ENCODE results near the gene ATRAID. TPM values are rescaled to one million over a fixed set of nuclear protein-coding genes. Genes with fewer than 3 reads are reported as not detected.

The ATRAID gene
- total RNA-seq, 3 donors from 2014 or later, result 82.0 to 88.8 (median 85.2) TPM

DNA sequence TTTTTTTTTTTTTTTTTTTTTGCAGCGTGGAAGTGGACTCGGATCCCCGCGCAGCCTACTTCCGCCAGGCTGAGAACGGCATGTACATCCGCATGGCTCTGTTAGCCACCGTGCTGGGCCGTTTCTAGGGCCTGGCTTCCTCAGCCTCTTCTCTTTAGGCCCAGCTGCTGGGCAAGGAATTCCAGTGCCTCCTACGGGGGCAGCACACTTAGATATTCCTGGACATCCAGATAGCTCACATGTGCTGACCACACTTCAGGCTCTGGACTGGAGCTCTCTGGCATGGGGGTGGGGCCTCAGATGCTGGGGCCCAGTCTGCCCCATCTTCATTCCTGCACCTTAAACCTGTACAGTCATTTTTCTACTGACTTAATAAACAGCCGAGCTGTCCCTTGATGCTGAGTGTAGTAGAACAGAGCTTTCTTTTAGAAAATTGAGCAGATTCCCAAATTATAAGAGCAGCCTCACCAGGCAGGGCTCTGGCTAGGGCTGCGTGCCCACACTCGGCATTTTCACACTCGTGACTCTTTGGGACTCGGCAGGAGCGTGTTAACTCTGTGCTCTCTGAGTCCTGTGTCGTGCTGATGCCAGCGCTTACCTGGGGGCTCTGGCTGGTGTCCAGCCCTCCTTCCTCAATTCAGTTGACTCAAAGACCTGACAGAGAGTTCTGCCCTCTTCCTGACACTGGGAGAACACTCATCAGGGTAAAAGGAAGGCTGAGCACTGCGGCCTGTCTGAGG lies 31.7 kb downstream of the ATRAID start:
- TF ChIP-seq, protein P1, sequence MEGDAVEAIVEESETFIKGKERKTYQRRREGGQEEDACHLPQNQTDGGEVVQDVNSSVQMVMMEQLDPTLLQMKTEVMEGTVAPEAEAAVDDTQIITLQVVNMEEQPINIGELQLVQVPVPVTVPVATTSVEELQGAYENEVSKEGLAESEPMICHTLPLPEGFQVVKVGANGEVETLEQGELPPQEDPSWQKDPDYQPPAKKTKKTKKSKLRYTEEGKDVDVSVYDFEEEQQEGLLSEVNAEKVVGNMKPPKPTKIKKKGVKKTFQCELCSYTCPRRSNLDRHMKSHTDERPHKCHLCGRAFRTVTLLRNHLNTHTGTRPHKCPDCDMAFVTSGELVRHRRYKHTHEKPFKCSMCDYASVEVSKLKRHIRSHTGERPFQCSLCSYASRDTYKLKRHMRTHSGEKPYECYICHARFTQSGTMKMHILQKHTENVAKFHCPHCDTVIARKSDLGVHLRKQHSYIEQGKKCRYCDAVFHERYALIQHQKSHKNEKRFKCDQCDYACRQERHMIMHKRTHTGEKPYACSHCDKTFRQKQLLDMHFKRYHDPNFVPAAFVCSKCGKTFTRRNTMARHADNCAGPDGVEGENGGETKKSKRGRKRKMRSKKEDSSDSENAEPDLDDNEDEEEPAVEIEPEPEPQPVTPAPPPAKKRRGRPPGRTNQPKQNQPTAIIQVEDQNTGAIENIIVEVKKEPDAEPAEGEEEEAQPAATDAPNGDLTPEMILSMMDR (IDR thresholded peaks at IDR 0.05), result no peak
- no peak for ATAC-seq
- DNase-seq, result no peak
- intact Hi-C loops (cut with DNase I, micrococcal nuclease), result no loop called here
- Histone ChIP-seq H3K4me3 (no peak overlapping the region), H3K36me3 (ENCODE audit: low read depth) (no peaks in the 10 kb centered on the region), H3K9me3 (no peaks in the 10 kb centered on the region), H3K4me1 (ENCODE audit: low read depth) (no peaks in the 10 kb centered on the region)

DNA sequence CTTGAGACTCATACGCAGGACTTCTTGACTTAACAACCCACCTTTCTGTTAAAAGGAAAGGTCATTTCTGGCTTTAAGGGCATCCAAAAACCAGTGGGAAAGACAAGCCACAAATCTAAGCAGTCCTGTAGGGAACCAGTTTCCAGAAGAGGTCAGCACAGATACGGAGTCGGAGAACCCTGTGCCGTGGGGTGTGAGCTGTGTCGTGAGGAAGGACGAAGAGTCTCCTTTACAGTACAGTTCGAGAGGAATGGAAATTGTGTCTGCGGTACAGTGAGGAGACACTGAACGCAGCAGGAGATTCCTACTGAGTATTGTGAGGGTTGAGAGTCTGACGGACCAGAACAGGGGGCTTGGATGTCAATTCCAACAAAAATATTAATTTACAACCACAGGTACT lies 33.3 kb downstream of the ATRAID start:
- Histone ChIP-seq H3K9me3 (no peaks in the 10 kb centered on the region), H3K4me1 (ENCODE audit: low read depth) (no peaks in the 10 kb centered on the region), H3K36me3 (ENCODE audit: low read depth) (no peaks in the 10 kb centered on the region), H3K4me3 (no peak overlapping the region)
- ATAC-seq (no peak), DNase-seq (no peak)
- TF ChIP-seq, protein P1 (IDR thresholded peaks at IDR 0.05), result no peak
- intact Hi-C loops (cut with DNase I, micrococcal nuclease), result no loop called here

DNA sequence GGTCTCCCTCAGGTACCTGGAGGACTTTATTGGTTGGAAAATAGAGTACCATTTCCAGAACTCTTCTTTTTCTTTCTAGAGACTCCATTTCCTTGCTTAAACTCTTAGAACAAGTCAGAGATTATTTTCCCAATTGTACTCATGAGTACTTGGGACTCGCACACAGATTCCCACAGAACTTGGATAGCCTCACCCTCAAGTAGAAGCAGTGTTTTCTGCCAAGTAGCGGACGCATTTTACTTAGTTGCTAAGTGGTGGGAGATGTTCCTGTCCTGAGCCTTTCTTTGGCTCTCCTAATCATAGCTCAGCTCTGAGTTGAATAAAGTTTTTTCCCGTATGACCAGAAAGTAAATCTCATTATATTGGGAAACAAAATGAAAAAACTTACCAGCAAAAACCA lies 33.8 kb downstream of the ATRAID start:
- Histone ChIP-seq H3K4me1 (ENCODE audit: low read depth) (no peaks in the 10 kb centered on the region), H3K4me3 (no peak overlapping the region), H3K36me3 (ENCODE audit: low read depth) (no peaks in the 10 kb centered on the region), H3K9me3 (no peaks in the 10 kb centered on the region)
- no peak for DNase-seq
- intact Hi-C loops (cut with DNase I, micrococcal nuclease), result no loop called here
- ATAC-seq, result no peak
- TF ChIP-seq, protein P1 (IDR thresholded peaks at IDR 0.05), result no peak

DNA sequence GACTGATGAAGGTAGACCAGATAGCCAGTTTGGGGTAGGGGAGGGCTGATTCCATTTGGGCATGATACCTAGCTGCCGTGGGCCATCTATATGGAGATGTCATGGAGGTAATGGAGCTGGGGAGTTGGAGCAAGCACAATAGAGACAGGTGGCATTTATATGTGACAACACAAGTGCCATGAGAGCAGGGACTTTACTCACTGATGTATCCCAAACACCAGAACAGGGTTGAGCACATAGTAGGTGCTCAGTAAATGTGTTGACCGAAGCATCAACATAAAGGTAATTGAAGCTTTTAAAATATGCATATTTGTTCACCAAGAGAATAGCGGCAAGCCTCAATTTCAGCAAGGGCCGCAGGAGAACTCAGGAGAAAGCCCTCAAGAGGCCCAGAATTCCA lies 36.1 kb downstream of the ATRAID start:
- no peak overlapping the region for H3K4me3 ChIP-seq
- no peaks in the 10 kb centered on the region for H3K9me3 ChIP-seq
- no peak for ATAC-seq
- TF ChIP-seq, protein P1 (IDR thresholded peaks at IDR 0.05), result no peak
- no peaks in the 10 kb centered on the region for H3K4me1 ChIP-seq (ENCODE audit: low read depth)
- DNase-seq, result no peak
- intact Hi-C loops (cut with DNase I, micrococcal nuclease), result no loop called here
- H3K36me3 ChIP-seq (ENCODE audit: low read depth), result no peaks in the 10 kb centered on the region

DNA sequence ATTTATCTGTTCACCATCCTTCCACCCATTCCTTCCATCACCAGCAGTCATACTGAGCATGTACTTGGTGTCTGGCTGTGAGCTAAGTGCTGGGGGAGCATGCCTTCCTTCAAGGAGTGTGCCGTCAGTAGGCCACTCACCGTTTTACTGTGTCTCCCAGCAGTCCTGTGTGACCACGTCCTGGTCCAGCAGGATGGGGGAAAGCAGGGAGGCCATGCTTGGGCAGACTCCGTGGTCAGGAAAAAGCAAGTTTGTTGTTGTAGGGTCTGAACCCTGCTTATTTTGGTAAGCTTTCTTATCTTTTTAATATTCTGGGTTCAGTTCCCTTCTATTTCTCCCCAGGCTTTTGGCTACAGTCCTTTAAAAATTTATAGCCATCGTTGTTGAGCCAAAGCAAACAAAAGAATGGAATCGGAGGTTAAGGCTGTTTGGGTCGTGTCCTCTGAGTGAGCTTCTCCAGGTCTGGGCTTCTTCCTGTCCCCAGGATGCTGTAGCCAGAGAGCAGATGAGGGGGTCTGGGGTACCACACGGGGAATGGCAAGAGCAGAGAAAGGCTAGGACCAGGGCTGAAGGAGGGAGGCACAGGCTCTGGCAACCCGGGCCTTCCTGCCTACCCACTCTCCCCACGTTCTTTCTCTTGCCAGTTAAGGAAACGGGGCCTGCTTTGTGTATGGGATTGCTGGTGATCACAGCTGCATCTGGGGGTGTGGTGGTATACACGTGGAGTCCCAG lies 37.5 kb downstream of the ATRAID start:
- intact Hi-C loops (cut with DNase I, micrococcal nuclease), result no loop called here
- ATAC-seq (no peak), DNase-seq (no peak)
- Histone ChIP-seq H3K4me1 (ENCODE audit: low read depth) (no peaks in the 10 kb centered on the region), H3K36me3 (ENCODE audit: low read depth) (no peaks in the 10 kb centered on the region), H3K9me3 (no peaks in the 10 kb centered on the region), H3K4me3 (no peak overlapping the region)
- TF ChIP-seq, protein P1 (IDR thresholded peaks at IDR 0.05), result no peak
